Fibroblast of peridontal ligament (primary cell): ENCODE measurements around the gene UNC119B.

Source experiments
- DNase-seq: peaks from one replicate; pipeline ENCODE4 v3.0.0-alpha.2; 2010; ENCODE audit errors: extremely low read depth

Gene UNC119B

DNA sequence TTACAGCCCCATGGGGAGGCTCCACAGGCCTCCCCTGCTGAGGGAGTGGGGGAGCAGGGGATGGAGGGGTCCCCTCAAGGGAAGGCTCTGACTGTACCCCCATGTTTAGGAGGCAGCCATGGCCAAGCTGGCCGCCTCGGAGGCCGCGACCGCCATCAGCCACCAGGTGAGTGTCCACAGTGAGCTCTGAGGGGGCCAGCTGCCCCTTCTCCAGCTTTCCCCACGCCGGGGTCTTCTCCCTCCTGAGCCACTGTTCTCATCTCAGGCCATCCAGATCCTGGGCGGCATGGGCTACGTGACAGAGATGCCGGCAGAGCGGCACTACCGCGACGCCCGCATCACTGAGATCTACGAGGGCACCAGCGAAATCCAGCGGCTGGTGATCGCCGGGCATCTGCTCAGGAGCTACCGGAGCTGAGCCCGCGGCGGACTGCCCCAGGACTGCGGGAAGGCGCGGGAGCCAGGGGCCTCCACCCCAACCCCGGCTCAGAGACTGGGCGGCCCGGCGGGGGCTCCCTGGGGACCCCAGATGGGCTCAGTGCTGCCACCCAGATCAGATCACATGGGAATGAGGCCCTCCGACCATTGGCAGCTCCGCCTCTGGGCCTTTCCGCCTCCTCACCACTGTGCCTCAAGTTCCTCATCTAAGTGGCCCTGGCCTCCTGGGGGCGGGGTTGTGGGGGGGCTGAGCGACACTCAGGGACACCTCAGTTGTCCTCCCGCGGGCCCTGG is 28.9 kb downstream of the UNC119B start:
- DNase-seq = no peak

GRCh38 chr12:120739821-120740613 is 29.8 kb downstream of the UNC119B start:
- no peak for DNase-seq

DNA sequence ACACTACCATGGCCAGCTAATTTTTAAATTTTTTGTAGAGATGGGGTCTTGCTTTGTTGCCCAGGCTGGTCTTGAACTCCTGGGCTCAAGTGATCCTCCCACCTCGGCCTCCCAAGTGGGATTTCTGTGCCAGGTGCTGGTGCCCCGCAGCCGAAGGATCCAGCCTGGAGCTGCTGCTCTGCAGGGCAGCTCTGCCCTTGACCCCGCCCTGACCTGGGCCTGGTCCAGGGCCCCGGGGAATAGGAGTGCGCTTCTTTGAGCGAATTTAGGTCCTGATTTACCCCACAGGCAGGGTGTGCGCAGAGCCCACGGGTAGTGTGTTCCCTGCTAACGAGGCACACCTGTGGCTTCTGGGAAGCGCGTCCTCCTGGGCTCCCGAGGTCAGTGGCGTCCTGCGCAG is 30.6 kb downstream of the UNC119B start:
- DNase-seq = no peak

DNA sequence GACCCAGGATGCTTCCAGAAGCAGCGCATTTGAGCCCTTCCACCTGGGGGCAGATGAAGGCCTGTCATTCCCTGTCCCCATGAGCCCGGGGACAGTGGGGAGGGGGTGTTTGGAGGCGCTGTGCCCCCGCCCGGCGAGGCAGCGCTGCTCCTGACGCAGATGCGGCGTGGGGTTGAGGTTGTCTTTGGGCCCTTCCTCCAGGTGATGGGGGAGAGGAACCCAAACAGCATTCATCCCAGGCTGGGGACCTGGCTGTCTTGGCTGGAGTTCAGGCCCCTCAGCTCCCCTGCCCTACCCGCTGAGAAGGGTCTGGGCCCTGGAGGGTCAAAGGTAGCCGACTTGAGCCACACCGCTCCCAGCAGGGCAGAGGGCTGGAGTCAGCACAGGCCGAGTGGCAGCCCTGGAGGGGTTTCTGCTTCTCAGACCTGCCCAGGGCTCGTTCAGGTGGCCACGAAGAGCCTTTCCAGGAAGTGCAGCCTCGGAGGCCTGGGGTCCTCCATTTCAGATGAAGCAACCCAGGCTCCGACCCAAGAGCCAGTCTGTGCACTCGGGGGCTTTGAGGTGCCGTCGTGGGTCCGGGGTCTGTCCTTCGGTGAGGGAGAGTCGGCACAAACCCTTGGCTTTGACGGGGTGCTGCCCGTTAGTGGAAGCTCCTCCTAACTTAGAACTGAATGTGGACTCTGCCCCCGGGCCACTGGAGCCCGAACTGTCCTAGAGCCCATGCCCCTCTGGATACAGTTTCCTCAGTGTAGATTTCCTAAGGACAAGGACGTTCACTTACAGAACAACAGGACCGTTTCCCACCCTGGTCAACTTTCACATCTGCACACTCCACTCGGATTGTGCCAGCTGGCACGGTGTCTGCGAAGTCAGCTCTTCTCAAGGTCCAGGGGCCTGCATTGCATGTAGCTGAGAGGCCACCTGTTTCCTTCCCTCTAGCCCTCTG is 31.5 kb downstream of the UNC119B start:
- DNase-seq = no peak

- DNase-seq = no peak
Observed at GRCh38 chr12:120744922-120745493, 34.8 kb downstream of the UNC119B start.

- DNase-seq = no peak
Observed at GRCh38 chr12:120748242-120748641, 38.0 kb downstream of the UNC119B start.

DNA sequence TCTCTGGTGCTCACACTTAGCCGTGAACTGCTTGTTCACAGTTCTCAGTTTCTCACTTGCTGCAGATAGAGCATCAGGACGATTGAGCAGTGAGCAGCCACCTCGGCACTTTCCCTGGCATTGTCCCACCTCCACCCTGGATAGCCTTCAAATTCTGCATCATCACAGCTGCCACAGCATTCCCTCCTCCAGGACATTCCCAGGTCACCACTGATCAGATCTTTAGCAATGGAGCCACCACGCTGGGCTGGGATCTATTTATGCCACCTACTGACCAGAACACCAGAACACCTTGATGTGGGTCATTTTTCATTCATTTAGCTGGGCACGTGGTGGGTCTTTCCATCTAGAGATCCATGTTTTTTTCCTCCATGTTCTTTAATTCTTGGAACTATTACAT is 39.0 kb downstream of the UNC119B start:
- DNase-seq = no peak

DNA sequence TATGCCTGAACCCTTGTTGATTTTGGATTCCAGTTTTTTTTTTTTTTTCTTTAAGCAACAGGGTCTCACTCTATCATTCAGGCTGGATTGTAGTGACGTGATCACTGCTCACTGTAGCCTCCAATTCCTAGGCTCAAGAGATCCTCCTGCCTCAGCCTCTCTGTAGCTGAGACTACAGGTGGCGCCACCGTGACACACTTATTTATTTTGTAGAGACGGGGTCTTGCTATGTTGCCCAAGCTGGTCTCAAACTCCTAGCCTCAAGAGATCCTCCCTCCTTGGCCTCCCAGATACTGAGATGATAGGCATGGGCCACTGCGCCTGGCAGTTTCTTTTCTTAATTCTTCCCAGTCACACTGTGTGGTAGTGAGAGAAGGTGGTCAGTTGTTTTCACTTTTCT is 40.5 kb downstream of the UNC119B start:
- no peak for DNase-seq

- DNase-seq = no peak
Observed at GRCh38 chr12:120751389-120751788, 41.1 kb downstream of the UNC119B start.

GRCh38 chr12:120754792-120755191 is 44.5 kb downstream of the UNC119B start:
- DNase-seq = no peak

- no peak for DNase-seq
Observed at GRCh38 chr12:120755269-120755668, 45.0 kb downstream of the UNC119B start.

GRCh38 chr12:120757226-120757742 is 47.0 kb downstream of the UNC119B start:
- DNase-seq = no peak

GRCh38 chr12:120757949-120758348 is 47.7 kb downstream of the UNC119B start:
- no peak for DNase-seq

- no peak for DNase-seq
Observed at GRCh38 chr12:120758798-120759590, 48.7 kb downstream of the UNC119B start.

- no peak for DNase-seq
Observed at GRCh38 chr12:120759591-120760348, 49.5 kb downstream of the UNC119B start.

GRCh38 chr12:120760349-120761254 is 50.3 kb downstream of the UNC119B start:
- DNase-seq = no peak

DNA sequence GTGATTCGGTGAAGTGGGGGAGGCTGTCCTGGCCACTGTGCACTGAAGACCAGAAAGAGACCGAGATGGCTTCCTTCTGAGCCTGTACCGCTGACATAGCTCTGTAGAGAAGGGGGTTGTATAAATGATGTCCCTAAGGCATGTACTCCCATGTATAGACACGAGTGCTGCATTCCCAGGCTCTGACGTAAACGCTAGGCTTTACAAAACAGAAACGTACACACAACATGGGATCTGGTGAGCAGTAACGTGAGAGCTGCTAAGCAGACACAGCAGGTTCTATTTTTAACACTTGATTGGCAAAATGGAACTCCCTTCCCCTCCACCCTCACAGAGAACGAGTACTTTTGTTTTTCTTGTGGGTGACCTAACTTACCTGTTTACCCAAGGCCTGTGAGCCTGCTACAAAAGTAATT is 51.3 kb downstream of the UNC119B start:
- DNase-seq = peak; percentile 86

DNA sequence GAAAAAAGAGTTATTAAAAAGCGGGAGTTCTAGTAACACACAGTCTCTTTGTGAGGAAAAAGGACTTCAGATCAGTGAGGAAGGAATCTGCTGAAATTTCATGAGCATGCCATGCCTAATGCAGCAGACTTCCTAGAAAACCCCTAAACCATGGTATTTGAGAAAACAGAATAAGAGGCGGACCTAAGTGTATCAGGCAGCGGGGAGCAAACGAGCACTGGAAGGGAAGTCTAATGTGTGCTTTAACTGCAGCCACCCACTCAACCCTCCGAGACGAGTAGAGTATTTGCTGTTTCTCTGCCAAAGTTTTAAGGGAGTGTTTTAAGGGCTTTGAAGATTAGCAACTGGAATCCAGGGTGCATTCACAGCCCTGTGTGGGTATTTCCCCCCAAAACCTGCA is 51.8 kb downstream of the UNC119B start:
- peak; percentile 9 for DNase-seq

DNA sequence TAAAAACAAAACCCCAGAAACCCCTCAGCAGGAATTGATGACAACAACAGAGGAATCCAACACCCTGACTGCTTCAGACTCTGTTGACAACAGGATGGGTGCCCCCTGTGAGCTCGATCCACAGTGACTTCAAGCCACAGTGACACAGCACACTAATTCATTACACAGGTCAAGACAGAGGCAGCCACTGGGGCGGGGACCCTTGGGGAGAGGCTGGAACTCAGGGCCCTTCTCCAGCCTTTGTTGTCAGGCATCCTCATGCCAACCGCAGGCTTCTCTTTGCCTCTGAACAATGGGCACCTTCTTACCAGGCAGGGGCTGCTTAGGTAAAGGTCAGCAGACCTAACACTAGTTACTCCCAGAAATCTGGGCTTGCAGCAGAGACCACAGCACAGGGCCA is 53.0 kb downstream of the UNC119B start:
- no peak for DNase-seq
